Lower lobe of right lung (tissue), 2 donors: ENCODE data around the gene RAB35. TPM values are rescaled to one million over a fixed set of nuclear protein-coding genes. Genes with fewer than 3 reads are reported as not detected.

Source experiments
- ATAC-seq, 2 donors: fragments of 200-7000 bp; cut with Tn5 transposase; one replicate each; pipeline ENCODE4 v1.9.1; 2020 to 2022; ENCODE audit warnings: mild to moderate bottlenecking in 2 of 2, moderate library complexity in 2 of 2
- DNase-seq: peaks from one replicate; pipeline ENCODE4 v3.0.0-alpha.2; 2020
- H3K27ac ChIP-seq: fragments of 200-600 bp; one replicate; pipeline ENCODE4 v1.8.0; 2022
- H3K27me3 ChIP-seq: fragments of 200-600 bp; one replicate; pipeline ENCODE4 v1.8.0; 2022; ENCODE audit warnings: low read depth
- H3K36me3 ChIP-seq: fragments of 200-600 bp; one replicate; pipeline ENCODE4 v1.8.0; 2022; ENCODE audit warnings: mild to moderate bottlenecking
- H3K4me1 ChIP-seq: fragments of 200-600 bp; one replicate; pipeline ENCODE4 v1.8.0; 2022
- H3K4me3 ChIP-seq: fragments of 200-600 bp; one replicate; pipeline ENCODE4 v1.8.0; 2022; ENCODE audit warnings: mild to moderate bottlenecking
- H3K9me3 ChIP-seq: fragments of 200-600 bp; one replicate; pipeline ENCODE4 v1.8.0; 2022
- intact Hi-C: fragments of 100-400 bp; cut with DNase I; formaldehyde crosslinking; loops from one replicate; pipeline ENCODE4 v1.11.0; 2022
- total RNA-seq: library from RNA; stranded (reverse); fragmentation: NEBNext Ultra II Directional; extraction: Animal tissue kit (Norgen Biotek cat#: 25700); gene quantifications from one replicate; pipeline ENCODE4 v1.2.1, GENCODE V29; 2021
- TF ChIP-seq, protein P1 (sequence below): fragments of 200-600 bp; IDR thresholded peaks from one replicate; pipeline ENCODE4 v1.8.0; 2022; ENCODE audit warnings: antibody characterized with exemption, mild to moderate bottlenecking
- donor health status: DM: no; HTN: yes; CAD: no; lungs with severe emphysema.

RAB35 gene
- total RNA-seq, 1 donor from 2014 or later = 48.2 TPM

DNA sequence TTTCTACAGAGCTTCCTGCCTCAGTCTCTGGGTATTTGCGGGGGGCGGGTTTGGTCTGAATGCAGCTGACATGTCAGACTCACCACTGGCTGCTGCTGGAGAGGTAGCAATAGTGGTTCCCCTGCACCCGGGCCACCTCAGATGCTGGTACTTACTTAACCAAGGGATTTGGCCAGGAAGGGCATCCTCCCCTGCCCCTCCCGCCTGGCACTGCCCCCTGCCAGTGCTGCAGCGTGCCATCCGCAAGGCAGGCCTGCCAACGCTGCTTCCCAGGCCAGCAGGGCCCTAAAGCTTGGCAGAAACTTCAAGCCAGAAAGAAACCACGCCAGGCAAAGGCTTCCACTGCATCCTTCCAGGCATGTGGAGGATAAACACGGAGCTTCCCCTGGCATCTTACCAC, 22.1 kb downstream of the RAB35 start:
- H3K27ac ChIP-seq = no peak overlapping the region
- no peak overlapping the region for H3K4me3 ChIP-seq
- no peaks in the 10 kb centered on the region for H3K27me3 ChIP-seq
- no peaks in the 10 kb centered on the region for H3K4me1 ChIP-seq
- TF ChIP-seq, protein P1, sequence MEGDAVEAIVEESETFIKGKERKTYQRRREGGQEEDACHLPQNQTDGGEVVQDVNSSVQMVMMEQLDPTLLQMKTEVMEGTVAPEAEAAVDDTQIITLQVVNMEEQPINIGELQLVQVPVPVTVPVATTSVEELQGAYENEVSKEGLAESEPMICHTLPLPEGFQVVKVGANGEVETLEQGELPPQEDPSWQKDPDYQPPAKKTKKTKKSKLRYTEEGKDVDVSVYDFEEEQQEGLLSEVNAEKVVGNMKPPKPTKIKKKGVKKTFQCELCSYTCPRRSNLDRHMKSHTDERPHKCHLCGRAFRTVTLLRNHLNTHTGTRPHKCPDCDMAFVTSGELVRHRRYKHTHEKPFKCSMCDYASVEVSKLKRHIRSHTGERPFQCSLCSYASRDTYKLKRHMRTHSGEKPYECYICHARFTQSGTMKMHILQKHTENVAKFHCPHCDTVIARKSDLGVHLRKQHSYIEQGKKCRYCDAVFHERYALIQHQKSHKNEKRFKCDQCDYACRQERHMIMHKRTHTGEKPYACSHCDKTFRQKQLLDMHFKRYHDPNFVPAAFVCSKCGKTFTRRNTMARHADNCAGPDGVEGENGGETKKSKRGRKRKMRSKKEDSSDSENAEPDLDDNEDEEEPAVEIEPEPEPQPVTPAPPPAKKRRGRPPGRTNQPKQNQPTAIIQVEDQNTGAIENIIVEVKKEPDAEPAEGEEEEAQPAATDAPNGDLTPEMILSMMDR = no peak
- no peak for ATAC-seq
- intact Hi-C loops = no loop called here
- DNase-seq = no peak
- H3K9me3 ChIP-seq = no peaks in the 10 kb centered on the region
- peaks cover 69% of the 10 kb centered on the region for H3K36me3 ChIP-seq

DNA sequence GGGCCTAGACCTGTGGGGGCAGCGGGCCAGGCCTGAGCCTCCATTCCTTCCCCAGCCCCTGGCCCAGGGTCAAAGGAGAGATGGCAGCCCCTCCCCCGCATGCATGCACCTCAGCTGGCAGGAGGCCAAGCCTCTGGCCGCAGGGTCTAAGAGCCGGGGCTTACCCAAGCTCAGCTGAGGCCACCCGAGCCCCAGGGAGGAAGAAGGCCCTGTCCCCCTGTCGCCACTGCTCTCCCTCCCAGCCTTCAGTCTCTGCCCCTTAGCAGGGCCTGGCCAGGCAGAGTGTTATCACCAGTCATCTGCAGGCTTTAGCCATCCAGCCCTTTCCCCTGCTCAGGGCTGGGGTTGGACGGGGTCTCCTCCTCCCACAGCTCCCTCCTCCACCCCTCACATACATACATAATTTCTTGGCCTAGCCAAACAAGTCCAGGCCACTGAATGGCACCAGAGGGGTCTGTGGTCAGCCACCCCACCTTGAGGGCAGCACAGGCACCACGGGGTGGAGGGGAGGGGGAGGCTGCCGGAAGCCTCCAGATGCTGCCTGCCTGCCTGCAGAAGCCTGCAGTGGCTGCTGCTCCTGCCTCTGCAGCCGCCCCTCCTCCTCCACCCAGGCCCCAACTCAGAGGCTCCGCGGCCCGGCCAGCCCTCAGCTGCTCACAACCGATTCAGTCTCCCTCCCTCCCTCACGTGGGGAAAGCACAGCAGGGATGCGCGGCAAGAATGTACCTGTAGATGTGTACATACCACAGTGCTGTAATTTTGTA, 22.8 kb downstream of the RAB35 start:
- TF ChIP-seq, protein P1 = no peak
- no peak for DNase-seq
- intact Hi-C loops = no loop called here
- H3K36me3 ChIP-seq = peaks cover 61% of the 10 kb centered on the region
- H3K27ac ChIP-seq = no peak overlapping the region
- peak in 1 of 2 donors; percentile 13 for ATAC-seq
- H3K27me3 ChIP-seq = no peaks in the 10 kb centered on the region
- H3K9me3 ChIP-seq = no peaks in the 10 kb centered on the region
- no peaks in the 10 kb centered on the region for H3K4me1 ChIP-seq
- H3K4me3 ChIP-seq = no peak overlapping the region

DNA sequence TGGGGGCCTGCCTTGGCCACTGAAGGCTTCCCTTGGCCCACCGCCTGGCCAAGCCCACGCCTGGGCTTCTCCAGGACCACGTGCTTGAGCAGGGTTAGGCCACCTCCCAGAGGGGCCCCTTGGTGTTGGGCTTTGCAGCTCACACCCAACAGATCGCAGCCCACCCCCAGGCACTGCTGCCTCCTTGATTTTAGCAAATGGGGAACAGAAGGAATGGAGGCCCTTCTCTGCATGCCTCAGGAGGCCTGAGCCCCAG, 23.3 kb downstream of the RAB35 start:
- intact Hi-C loops = no loop called here
- Histone ChIP-seq H3K4me1 (no peaks in the 10 kb centered on the region), H3K36me3 (peaks cover 56% of the 10 kb centered on the region), H3K27me3 (no peaks in the 10 kb centered on the region), H3K27ac (no peak overlapping the region), H3K4me3 (no peak overlapping the region), H3K9me3 (no peaks in the 10 kb centered on the region)
- DNase-seq (no peak), ATAC-seq (peak in 1 of 2 donors; percentile 10)
- TF ChIP-seq, protein P1 = no peak

DNA sequence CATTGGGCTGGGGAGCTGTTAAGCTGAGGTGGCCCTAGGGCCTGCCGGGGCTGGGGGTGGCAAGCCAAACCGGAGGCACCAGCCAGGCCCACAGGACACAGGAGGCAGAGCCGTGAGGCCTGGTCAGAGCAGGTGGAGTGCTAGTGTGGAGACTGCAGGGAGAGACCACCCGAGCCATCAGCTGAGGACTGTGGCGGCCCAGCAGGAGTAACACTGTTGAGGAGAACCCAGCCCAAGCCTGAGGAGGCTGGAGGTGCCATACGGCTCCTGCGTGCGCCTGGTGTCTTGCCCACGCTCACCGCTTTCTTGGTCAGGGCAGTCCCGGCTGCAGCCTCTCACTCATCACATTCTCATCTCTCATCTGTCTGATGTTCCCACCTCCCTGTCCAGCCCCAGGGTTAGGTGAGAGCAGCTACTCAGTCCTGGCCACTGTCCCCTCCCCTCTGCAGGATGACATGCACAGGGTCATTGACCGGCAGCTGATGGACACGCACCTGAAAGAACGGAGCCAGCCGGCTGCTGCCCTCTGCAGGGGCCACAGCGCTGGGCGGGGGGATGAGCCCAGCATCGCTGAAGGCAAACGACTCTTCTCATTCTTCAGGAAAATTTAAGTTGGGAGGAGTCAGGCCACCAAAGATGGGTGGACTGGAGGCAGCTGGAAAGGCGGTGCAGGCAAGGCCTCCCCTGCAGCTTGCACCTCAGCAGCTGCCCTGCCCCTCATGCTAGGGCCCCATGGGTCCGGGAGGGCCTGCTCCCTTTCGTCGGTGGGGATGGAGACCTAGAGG, 23.8 kb downstream of the RAB35 start:
- no peaks in the 10 kb centered on the region for H3K27me3 ChIP-seq
- H3K36me3 ChIP-seq = peaks cover 51% of the 10 kb centered on the region
- ATAC-seq = peak in 1 of 2 donors; percentile 2
- no peaks in the 10 kb centered on the region for H3K9me3 ChIP-seq
- TF ChIP-seq, protein P1 = no peak
- no peak overlapping the region for H3K27ac ChIP-seq
- peaks cover 3% of the 10 kb centered on the region for H3K4me1 ChIP-seq
- no peak overlapping the region for H3K4me3 ChIP-seq
- DNase-seq = no peak
- intact Hi-C loops = no loop called here

DNA sequence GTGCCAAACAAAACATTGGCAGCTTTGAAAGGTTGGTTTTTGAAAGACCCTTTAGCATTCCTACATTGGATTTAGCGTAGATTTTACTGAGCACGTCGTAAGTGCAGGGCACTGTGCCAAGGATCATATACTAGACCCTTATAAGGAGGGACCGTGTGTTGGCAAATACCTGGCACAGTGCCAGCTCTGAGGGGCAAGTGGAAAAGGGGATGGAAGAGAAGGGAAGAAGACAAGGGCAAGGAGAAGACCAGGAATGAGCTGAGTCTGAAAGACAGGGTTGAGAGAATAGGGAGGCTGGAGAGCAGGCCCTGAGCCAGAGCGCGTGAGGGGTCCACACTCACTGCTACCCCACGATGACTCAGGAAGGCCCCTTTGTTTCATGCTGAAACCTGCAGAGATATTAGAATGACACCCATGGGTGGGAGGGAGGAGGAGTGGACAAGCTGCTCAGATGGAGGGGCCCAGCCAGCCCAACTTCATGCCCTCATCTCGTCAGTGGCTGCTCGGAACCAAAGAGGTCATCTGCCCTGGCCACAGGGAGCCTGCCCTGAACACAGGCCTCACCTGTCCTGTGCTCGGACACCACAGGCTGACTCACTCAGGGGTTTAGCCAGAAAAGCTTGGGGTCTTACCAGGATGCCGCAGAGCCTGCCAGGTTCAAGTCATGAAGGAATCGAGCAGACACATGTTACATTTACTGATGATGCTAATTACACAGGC, 25.0 kb downstream of the RAB35 start:
- no peak overlapping the region for H3K4me3 ChIP-seq
- H3K27ac ChIP-seq = no peak overlapping the region
- peaks cover 14% of the 10 kb centered on the region for H3K4me1 ChIP-seq
- DNase-seq (no peak), ATAC-seq (no peak)
- H3K36me3 ChIP-seq = peaks cover 40% of the 10 kb centered on the region
- H3K27me3 ChIP-seq = no peaks in the 10 kb centered on the region
- H3K9me3 ChIP-seq = no peaks in the 10 kb centered on the region
- TF ChIP-seq, protein P1 = no peak
- intact Hi-C loops = no loop called here
